HEK293 (cell line): ENCODE measurements around the gene PRSS22.

Experiments used
- CTCF ChIA-PET: fragments of 350-600 bp; formaldehyde crosslinking; extraction: SDS; loops from one replicate; lab custom pipeline; 2021; ENCODE audit warnings: antibody characterized with exemption; lab: Yijun Ruan, JAX
- POLR2A ChIA-PET: fragments of 300-600 bp; formaldehyde crosslinking; extraction: SDS; loops from one replicate; lab custom pipeline; 2020; ENCODE audit warnings: antibody characterized with exemption, inconsistent platforms; lab: Yijun Ruan, JAX
- H3K27ac ChIP-seq: fragments of 200-500 bp; sonication (Bioruptor generic); 2 replicates; pipeline ENCODE4 v1.5.1; 2014; ENCODE audit warnings: low read depth, low read length, control low read depth, inconsistent platforms; ENCODE audit errors: extremely low read depth
- H3K36me3 ChIP-seq, 2 experiments: fragments of 200-500 bp in 1 of 2; sonication (Bioruptor generic) in 1 of 2; 1 replicate in 1 of 2; 2 replicates in 1 of 2; pipeline ENCODE4 v1.5.1; 2014 to 2017; ENCODE audit warnings: inconsistent platforms in 2 of 2, low read length in 2 of 2; ENCODE audit not compliant: control insufficient read depth in 2 of 2, insufficient read depth in 1 of 2
- H3K4me1 ChIP-seq: fragments of 200-500 bp; sonication (Bioruptor generic); 2 replicates; pipeline ENCODE4 v1.5.1; 2014; ENCODE audit warnings: mild to moderate bottlenecking, low read length, inconsistent platforms; ENCODE audit not compliant: control insufficient read depth, insufficient read depth
- H3K4me3 ChIP-seq: 2 replicates; pipeline ENCODE4 v1.5.1; 2011; ENCODE audit warnings: low read depth, mild to moderate bottlenecking, control low read depth, low read length, moderate library complexity
- H3K9me3 ChIP-seq: fragments of 200-500 bp; sonication (Bioruptor generic); 2 replicates; pipeline ENCODE4 v1.5.1; 2014; ENCODE audit warnings: low read depth, low read length, inconsistent platforms; ENCODE audit not compliant: control insufficient read depth, insufficient read depth
- EGR2 ChIP-seq: fragments of 450-650 bp; formaldehyde crosslinking; IDR thresholded peaks from 2 replicates; pipeline ENCODE4 v1.5.1; 2016; ENCODE audit warnings: low read depth, missing biosample characterization, missing genetic modification characterization
- GFI1B ChIP-seq: fragments of 450-650 bp; formaldehyde crosslinking; IDR thresholded peaks from 2 replicates; pipeline ENCODE4 v1.5.1; 2016; ENCODE audit warnings: missing biosample characterization, missing genetic modification characterization
- IKZF3 ChIP-seq: fragments of 450-650 bp; IDR thresholded peaks from 2 replicates; pipeline ENCODE4 v1.5.0; 2018; ENCODE audit warnings: missing biosample characterization, mild to moderate bottlenecking, missing genetic modification characterization, moderate library complexity
- KLF7 ChIP-seq: fragments of 450-650 bp; formaldehyde crosslinking; IDR thresholded peaks from 2 replicates; pipeline ENCODE4 v1.5.1; 2016; ENCODE audit warnings: missing biosample characterization, missing genetic modification characterization, borderline replicate concordance
- MEIS1 ChIP-seq: sonication (generic); formaldehyde crosslinking; IDR thresholded peaks from 2 replicates; pipeline ENCODE4 v1.8.1; 2022; ENCODE audit warnings: missing genetic modification reagents, mild to moderate bottlenecking, borderline replicate concordance
- REPIN1 ChIP-seq: fragments of 450-650 bp; formaldehyde crosslinking; IDR thresholded peaks from 2 replicates; pipeline ENCODE4 v1.5.1; 2017; ENCODE audit warnings: missing biosample characterization, missing genetic modification characterization, low read depth
- TRIM28 ChIP-seq: IDR thresholded peaks from 2 replicates; pipeline ENCODE4 v1.6.1; 2011; ENCODE audit warnings: low read length, control low read depth, borderline replicate concordance
- YY2 ChIP-seq: fragments of 450-650 bp; formaldehyde crosslinking; IDR thresholded peaks from 2 replicates; pipeline ENCODE4 v1.5.1; 2016; ENCODE audit warnings: missing biosample characterization, missing genetic modification characterization
- ZBTB7A ChIP-seq: fragments of 450-650 bp; formaldehyde crosslinking; IDR thresholded peaks from 2 replicates; pipeline ENCODE4 v1.5.1; 2016; ENCODE audit warnings: low read depth, missing biosample characterization, missing genetic modification characterization
- ZEB2 ChIP-seq: fragments of 450-650 bp; formaldehyde crosslinking; IDR thresholded peaks from 2 replicates; pipeline ENCODE4 v1.5.1; 2016; ENCODE audit warnings: missing biosample characterization, missing genetic modification characterization
- ZFP69B ChIP-seq: fragments of 450-650 bp; formaldehyde crosslinking; IDR thresholded peaks from 2 replicates; pipeline ENCODE4 v1.5.1; 2016; ENCODE audit warnings: missing biosample characterization, missing genetic modification characterization
- ZNF140 ChIP-seq: fragments of 450-650 bp; formaldehyde crosslinking; IDR thresholded peaks from 2 replicates; pipeline ENCODE4 v1.5.1; 2016; ENCODE audit warnings: missing biosample characterization, missing genetic modification characterization
- ZNF16 ChIP-seq: fragments of 450-650 bp; formaldehyde crosslinking; IDR thresholded peaks from 2 replicates; pipeline ENCODE4 v1.5.1; 2016; ENCODE audit warnings: low read depth, missing biosample characterization, missing genetic modification characterization
- ZNF223 ChIP-seq: fragments of 450-650 bp; formaldehyde crosslinking; IDR thresholded peaks from 2 replicates; pipeline ENCODE4 v1.5.1; 2016; ENCODE audit warnings: missing biosample characterization, missing genetic modification characterization
- ZNF292 ChIP-seq: fragments of 450-650 bp; formaldehyde crosslinking; IDR thresholded peaks from 2 replicates; pipeline ENCODE4 v1.5.1; 2016; ENCODE audit warnings: low read depth, missing biosample characterization, missing genetic modification characterization, borderline replicate concordance
- ZNF366 ChIP-seq: fragments of 450-650 bp; formaldehyde crosslinking; conservative IDR thresholded peaks from 2 replicates; pipeline ENCODE4 v1.5.1; 2016; ENCODE audit warnings: missing biosample characterization, missing genetic modification characterization
- ZNF48 ChIP-seq: fragments of 450-650 bp; formaldehyde crosslinking; IDR thresholded peaks from 2 replicates; pipeline ENCODE4 v1.5.1; 2016; ENCODE audit warnings: missing biosample characterization, missing genetic modification characterization
- ZNF521 ChIP-seq: fragments of 450-650 bp; formaldehyde crosslinking; IDR thresholded peaks from 2 replicates; pipeline ENCODE4 v1.5.1; 2017; ENCODE audit warnings: missing biosample characterization, mild to moderate bottlenecking, missing genetic modification characterization
- ZNF555 ChIP-seq: fragments of 450-650 bp; formaldehyde crosslinking; conservative IDR thresholded peaks from 2 replicates; pipeline ENCODE4 v1.5.1; 2017; ENCODE audit warnings: missing biosample characterization, mild to moderate bottlenecking, missing genetic modification characterization, inconsistent platforms
- ZNF664 ChIP-seq: fragments of 450-650 bp; formaldehyde crosslinking; IDR thresholded peaks from 2 replicates; pipeline ENCODE4 v1.5.1; 2016; ENCODE audit warnings: missing biosample characterization, missing genetic modification characterization
- ZNF777 ChIP-seq: fragments of 450-650 bp; formaldehyde crosslinking; IDR thresholded peaks from 2 replicates; pipeline ENCODE4 v1.5.1; 2017; ENCODE audit warnings: missing biosample characterization, missing genetic modification characterization, borderline replicate concordance
- ZNF785 ChIP-seq: fragments of 450-650 bp; formaldehyde crosslinking; IDR thresholded peaks from 2 replicates; pipeline ENCODE4 v1.5.1; 2016; ENCODE audit warnings: missing biosample characterization, missing genetic modification characterization
- ZNF830 ChIP-seq: fragments of 450-650 bp; IDR thresholded peaks from 2 replicates; pipeline ENCODE4 v1.5.0; 2018; ENCODE audit warnings: missing biosample characterization, missing genetic modification characterization, low read depth, mild to moderate bottlenecking, moderate library complexity
- ZNF843 ChIP-seq: fragments of 450-650 bp; formaldehyde crosslinking; IDR thresholded peaks from 2 replicates; pipeline ENCODE4 v1.5.1; 2016; ENCODE audit warnings: missing biosample characterization, missing genetic modification characterization
- ZXDB ChIP-seq: fragments of 450-650 bp; formaldehyde crosslinking; IDR thresholded peaks from 2 replicates; pipeline ENCODE4 v1.5.1; 2016; ENCODE audit warnings: missing biosample characterization, missing genetic modification characterization
- TF ChIP-seq, protein P1 (sequence below): fragments of 450-650 bp; formaldehyde crosslinking; IDR thresholded peaks from 2 replicates; pipeline ENCODE4 v1.5.1; 2016; ENCODE audit warnings: missing biosample characterization, missing genetic modification characterization
- TF ChIP-seq, protein P2 (sequence below): fragments of 450-650 bp; formaldehyde crosslinking; IDR thresholded peaks from 2 replicates; pipeline ENCODE4 v1.5.1; 2016; ENCODE audit warnings: missing biosample characterization, missing genetic modification characterization
- TF ChIP-seq, protein P3 (sequence below): fragments of 450-650 bp; formaldehyde crosslinking; optimal IDR thresholded peaks from 2 replicates; pipeline ENCODE3; 2016; ENCODE audit warnings: missing biosample characterization, mild to moderate bottlenecking, missing genetic modification characterization
- TF ChIP-seq, protein P4 (sequence below): fragments of 450-650 bp; formaldehyde crosslinking; IDR thresholded peaks from 2 replicates; pipeline ENCODE4 v1.5.1; 2017; ENCODE audit warnings: missing biosample characterization, missing genetic modification characterization
- TF ChIP-seq, protein P5 (sequence below): fragments of 450-650 bp; formaldehyde crosslinking; IDR thresholded peaks from 2 replicates; pipeline ENCODE4 v1.5.1; 2016; ENCODE audit warnings: missing biosample characterization, missing genetic modification characterization
- TF ChIP-seq, protein P6 (sequence below): fragments of 450-650 bp; formaldehyde crosslinking; IDR thresholded peaks from 2 replicates; pipeline ENCODE4; 2016; ENCODE audit warnings: missing biosample characterization, missing genetic modification characterization

Gene PRSS22

DNA sequence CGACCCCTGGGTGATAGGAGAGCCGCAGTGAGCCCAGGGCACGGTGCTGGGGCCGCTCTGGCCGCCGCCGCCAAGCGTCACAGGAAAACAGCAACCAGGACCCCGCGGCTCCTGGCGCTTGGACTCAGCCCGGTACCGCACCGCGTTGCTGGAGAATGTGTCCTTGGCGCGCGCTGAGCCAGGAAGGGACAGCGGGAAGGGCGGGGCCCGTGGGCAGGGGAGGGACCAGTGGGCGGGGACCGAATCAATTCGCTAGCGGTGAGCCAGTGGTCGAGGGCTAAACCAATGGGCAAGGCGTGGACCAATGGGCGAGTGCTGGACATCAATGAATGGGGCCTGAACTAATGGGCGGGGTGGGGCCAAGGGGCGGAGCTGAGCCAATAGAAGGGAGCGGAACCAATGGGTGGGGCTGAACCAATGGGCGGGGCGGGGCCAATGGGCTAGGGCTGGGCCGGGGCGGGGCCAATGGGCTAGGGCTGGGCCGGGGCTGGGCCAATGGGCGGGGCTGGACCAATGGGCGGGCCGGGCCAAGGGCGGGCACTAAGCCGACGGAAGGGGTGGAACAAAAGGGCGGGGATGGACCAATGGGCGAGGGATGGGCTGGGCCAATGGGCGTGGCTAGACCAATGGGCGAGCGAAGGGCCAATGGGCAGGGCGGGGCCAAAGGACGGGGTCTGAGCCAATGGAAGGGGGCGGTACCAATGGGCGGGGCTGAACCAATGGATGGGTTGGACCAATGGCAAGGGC, 47.4 kb upstream of the PRSS22 start:
- no peaks in the 10 kb centered on the region for H3K9me3 ChIP-seq
- POLR2A ChIA-PET, result interaction anchor here (0.5 to 1.5 kb wide), 21 partner anchors 8 to 1004 kb away, joined by 3 to 40 read pairs (median 4); partner anchors contain the start of genes ELOB, FLYWCH2, SRRM2 and TRAF7
- peaks cover 3% of the 10 kb centered on the region; the same call in 1 of the 2 replicates for H3K4me1 ChIP-seq
- CTCF ChIA-PET, result interaction anchor here (0.8 to 1.7 kb wide), 9 partner anchors 9 to 189 kb away, joined by 3 to 11 read pairs (median 5); partner anchors contain the start of gene FLYWCH2
- H3K27ac ChIP-seq, result peak overlapping the region; percentile 71
- peak overlapping the region; percentile 66 for H3K4me3 ChIP-seq
- no peaks in the 10 kb centered on the region for H3K36me3 ChIP-seq
- TF ChIP-seq IKZF3 (peak; percentile 83), ZNF830 (tag by site-specific recombination) (no peak), REPIN1 (tag by site-specific recombination) (0 out of 2 replicates have a peak, but pooled peaks have one; percentile 14), ZFP69B (tag by site-specific recombination) (peak; percentile 38; the same call in 1 of the 2 replicates), ZNF292 (tag by site-specific recombination) (no peak), KLF7 (tag by site-specific recombination) (no peak), GFI1B (tag by site-specific recombination) (no peak), ZNF521 (tag by site-specific recombination) (no peak), ZNF223 (tag by site-specific recombination) (no peak), ZNF48 (tag by site-specific recombination) (no peak), ZNF16 (tag by site-specific recombination) (no peak), ZNF785 (tag by site-specific recombination) (no peak), ZNF843 (peak; percentile 43; the same call in 1 of the 2 replicates), ZNF664 (tag by site-specific recombination) (no peak), YY2 (tag by site-specific recombination) (no peak), ZNF777 (tag by site-specific recombination) (no peak), ZEB2 (tag by site-specific recombination) (peak; percentile 71), TRIM28 (no peak), ZXDB (tag by site-specific recombination) (peak; percentile 32), ZNF366 (tag by site-specific recombination) (no peak), MEIS1 (CRISPR knock-in tag) (no peak), EGR2 (tag by site-specific recombination) (peak; percentile 41), ZNF140 (tag by site-specific recombination) (no peak), ZBTB7A (tag by site-specific recombination) (peak; percentile 98), ZNF555 (tag by site-specific recombination) (no peak)
- TF ChIP-seq, protein P1, sequence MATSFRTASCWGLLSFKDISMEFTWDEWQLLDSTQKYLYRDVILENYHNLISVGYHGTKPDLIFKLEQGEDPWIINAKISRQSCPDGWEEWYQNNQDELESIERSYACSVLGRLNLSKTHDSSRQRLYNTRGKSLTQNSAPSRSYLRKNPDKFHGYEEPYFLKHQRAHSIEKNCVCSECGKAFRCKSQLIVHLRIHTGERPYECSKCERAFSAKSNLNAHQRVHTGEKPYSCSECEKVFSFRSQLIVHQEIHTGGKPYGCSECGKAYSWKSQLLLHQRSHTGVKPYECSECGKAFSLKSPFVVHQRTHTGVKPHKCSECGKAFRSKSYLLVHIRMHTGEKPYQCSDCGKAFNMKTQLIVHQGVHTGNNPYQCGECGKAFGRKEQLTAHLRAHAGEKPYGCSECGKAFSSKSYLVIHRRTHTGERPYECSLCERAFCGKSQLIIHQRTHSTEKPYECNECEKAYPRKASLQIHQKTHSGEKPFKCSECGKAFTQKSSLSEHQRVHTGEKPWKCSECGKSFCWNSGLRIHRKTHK (tag by site-specific recombination), result no peak
- TF ChIP-seq, protein P2, sequence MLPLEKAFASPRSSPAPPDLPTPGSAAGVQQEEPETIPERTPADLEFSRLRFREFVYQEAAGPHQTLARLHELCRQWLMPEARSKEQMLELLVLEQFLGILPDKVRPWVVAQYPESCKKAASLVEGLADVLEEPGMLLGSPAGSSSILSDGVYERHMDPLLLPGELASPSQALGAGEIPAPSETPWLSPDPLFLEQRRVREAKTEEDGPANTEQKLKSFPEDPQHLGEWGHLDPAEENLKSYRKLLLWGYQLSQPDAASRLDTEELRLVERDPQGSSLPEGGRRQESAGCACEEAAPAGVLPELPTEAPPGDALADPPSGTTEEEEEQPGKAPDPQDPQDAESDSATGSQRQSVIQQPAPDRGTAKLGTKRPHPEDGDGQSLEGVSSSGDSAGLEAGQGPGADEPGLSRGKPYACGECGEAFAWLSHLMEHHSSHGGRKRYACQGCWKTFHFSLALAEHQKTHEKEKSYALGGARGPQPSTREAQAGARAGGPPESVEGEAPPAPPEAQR, result no peak
- TF ChIP-seq, protein P3, sequence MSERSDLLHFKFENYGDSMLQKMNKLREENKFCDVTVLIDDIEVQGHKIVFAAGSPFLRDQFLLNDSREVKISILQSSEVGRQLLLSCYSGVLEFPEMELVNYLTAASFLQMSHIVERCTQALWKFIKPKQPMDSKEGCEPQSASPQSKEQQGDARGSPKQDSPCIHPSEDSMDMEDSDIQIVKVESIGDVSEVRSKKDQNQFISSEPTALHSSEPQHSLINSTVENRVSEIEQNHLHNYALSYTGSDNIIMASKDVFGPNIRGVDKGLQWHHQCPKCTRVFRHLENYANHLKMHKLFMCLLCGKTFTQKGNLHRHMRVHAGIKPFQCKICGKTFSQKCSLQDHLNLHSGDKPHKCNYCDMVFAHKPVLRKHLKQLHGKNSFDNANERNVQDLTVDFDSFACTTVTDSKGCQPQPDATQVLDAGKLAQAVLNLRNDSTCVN, result peak; percentile 65
- TF ChIP-seq, protein P4, sequence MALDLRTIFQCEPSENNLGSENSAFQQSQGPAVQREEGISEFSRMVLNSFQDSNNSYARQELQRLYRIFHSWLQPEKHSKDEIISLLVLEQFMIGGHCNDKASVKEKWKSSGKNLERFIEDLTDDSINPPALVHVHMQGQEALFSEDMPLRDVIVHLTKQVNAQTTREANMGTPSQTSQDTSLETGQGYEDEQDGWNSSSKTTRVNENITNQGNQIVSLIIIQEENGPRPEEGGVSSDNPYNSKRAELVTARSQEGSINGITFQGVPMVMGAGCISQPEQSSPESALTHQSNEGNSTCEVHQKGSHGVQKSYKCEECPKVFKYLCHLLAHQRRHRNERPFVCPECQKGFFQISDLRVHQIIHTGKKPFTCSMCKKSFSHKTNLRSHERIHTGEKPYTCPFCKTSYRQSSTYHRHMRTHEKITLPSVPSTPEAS (tag by site-specific recombination), result no peak
- TF ChIP-seq, protein P5, sequence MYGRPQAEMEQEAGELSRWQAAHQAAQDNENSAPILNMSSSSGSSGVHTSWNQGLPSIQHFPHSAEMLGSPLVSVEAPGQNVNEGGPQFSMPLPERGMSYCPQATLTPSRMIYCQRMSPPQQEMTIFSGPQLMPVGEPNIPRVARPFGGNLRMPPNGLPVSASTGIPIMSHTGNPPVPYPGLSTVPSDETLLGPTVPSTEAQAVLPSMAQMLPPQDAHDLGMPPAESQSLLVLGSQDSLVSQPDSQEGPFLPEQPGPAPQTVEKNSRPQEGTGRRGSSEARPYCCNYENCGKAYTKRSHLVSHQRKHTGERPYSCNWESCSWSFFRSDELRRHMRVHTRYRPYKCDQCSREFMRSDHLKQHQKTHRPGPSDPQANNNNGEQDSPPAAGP (tag by site-specific recombination), result peak; percentile 85
- TF ChIP-seq, protein P6, sequence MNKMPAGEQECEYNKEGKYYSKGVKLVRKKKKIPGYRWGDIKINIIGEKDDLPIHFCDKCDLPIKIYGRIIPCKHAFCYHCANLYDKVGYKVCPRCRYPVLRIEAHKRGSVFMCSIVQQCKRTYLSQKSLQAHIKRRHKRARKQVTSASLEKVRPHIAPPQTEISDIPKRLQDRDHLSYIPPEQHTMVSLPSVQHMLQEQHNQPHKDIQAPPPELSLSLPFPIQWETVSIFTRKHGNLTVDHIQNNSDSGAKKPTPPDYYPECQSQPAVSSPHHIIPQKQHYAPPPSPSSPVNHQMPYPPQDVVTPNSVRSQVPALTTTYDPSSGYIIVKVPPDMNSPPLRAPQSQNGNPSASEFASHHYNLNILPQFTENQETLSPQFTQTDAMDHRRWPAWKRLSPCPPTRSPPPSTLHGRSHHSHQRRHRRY (tag by site-specific recombination), result no peak
